ENCODE data around the gene LRCH1.

Gene LRCH1

GRCh38 chr13:46639033-46639981 is 86.3 kb downstream of the LRCH1 start:
- no peak for DNase-seq (ENCODE audit: low read depth in 2 of 2)

- DNase-seq (ENCODE audit: low read depth in 2 of 2): no peak
Measured at GRCh38 chr13:46640843-46641242, 87.9 kb downstream of the LRCH1 start.

- no peak for DNase-seq (ENCODE audit: low read depth in 2 of 2)
Measured at GRCh38 chr13:46641274-46642081, 88.5 kb downstream of the LRCH1 start.

GRCh38 chr13:46642254-46642653 is 89.3 kb downstream of the LRCH1 start:
- no peak for DNase-seq (ENCODE audit: low read depth in 2 of 2)

- DNase-seq (ENCODE audit: low read depth in 2 of 2): no peak
Measured at GRCh38 chr13:46643165-46643777, 90.3 kb downstream of the LRCH1 start.

- no peak for DNase-seq (ENCODE audit: low read depth in 2 of 2)
Measured at GRCh38 chr13:46644816-46645215, 91.8 kb downstream of the LRCH1 start.

GRCh38 chr13:46647512-46648065 is 94.6 kb downstream of the LRCH1 start:
- no peak for DNase-seq (ENCODE audit: low read depth in 2 of 2)

GRCh38 chr13:46648166-46648607 is 95.2 kb downstream of the LRCH1 start:
- DNase-seq (ENCODE audit: low read depth in 2 of 2): no peak

GRCh38 chr13:46649816-46650215 is 96.8 kb downstream of the LRCH1 start:
- no peak for DNase-seq (ENCODE audit: low read depth in 2 of 2)

GRCh38 chr13:46654951-46655350 is 102.0 kb downstream of the LRCH1 start:
- DNase-seq (ENCODE audit: low read depth in 2 of 2): no peak

- no peak for DNase-seq (ENCODE audit: low read depth in 2 of 2)
Measured at GRCh38 chr13:46655377-46656180, 102.6 kb downstream of the LRCH1 start.

GRCh38 chr13:46656786-46657185 is 103.8 kb downstream of the LRCH1 start:
- DNase-seq (ENCODE audit: low read depth in 2 of 2): no peak

GRCh38 chr13:46659413-46660065 is 106.6 kb downstream of the LRCH1 start:
- DNase-seq (ENCODE audit: low read depth in 2 of 2): no peak

GRCh38 chr13:46660416-46660815 is 107.4 kb downstream of the LRCH1 start:
- DNase-seq (ENCODE audit: low read depth in 2 of 2): no peak

- no peak for DNase-seq (ENCODE audit: low read depth in 2 of 2)
Measured at GRCh38 chr13:46660857-46661256, 107.9 kb downstream of the LRCH1 start.

GRCh38 chr13:46662690-46663089 is 109.7 kb downstream of the LRCH1 start:
- no peak for DNase-seq (ENCODE audit: low read depth in 2 of 2)

- DNase-seq (ENCODE audit: low read depth in 2 of 2): no peak
Measured at GRCh38 chr13:46663206-46664037, 110.5 kb downstream of the LRCH1 start.

- DNase-seq (ENCODE audit: low read depth in 2 of 2): no peak
Measured at GRCh38 chr13:46664195-46664594, 111.2 kb downstream of the LRCH1 start.

- no peak for DNase-seq (ENCODE audit: low read depth in 2 of 2)
Measured at GRCh38 chr13:46665248-46665632, 112.3 kb downstream of the LRCH1 start.

All from fibroblast of skin of left biceps (primary cell).